Endothelial cell of umbilical vein (primary cell): Measurements from ENCODE around the gene WDHD1. TPM values are rescaled to one million over a fixed set of nuclear protein-coding genes. Genes with fewer than 3 reads are reported as not detected.
"Not testable (repeated sequence)": the region's sequence is repeated elsewhere in the genome, so short reads cannot be mapped to it uniquely, and the experiment has no call there.

Experiments used
- BruUV-seq: library from RNA; stranded (reverse); fragments of 400-500 nt; replicated peaks from 2 replicates; lab custom pipeline; 2021; lab: Mats Ljungman, UMichigan
- CTCF ChIA-PET: fragments of 300-600, 350-600 bp; sonication (Branson Sonifier 250); formaldehyde crosslinking; loops from one replicate; lab custom pipeline; 2021; ENCODE audit warnings: antibody characterized with exemption, inconsistent platforms; lab: Charles Lee
- POLR2A ChIA-PET: fragments of 300-600, 350-600 bp; sonication (Branson Sonifier 250); formaldehyde crosslinking; loops from one replicate; lab custom pipeline; 2021; ENCODE audit warnings: antibody characterized with exemption, inconsistent platforms; lab: Charles Lee
- DNase-seq: peaks from one replicate; pipeline ENCODE4 v3.0.0-alpha.2; 2011; ENCODE audit warnings: low read depth, low spot score
- FAIRE-seq: peaks from 2 replicates; lab custom pipeline; 2011; peaks lifted over from hg19 to GRCh38; lab: Jason Lieb, UNC
- H2AFZ ChIP-seq: 2 replicates; pipeline ENCODE4 v1.6.0; 2012; ENCODE audit warnings: low read depth, low read length, control low read depth, inconsistent platforms
- H3K27ac ChIP-seq: 2 replicates; pipeline ENCODE4 v1.5.1; 2011; ENCODE audit warnings: low read depth, mild to moderate bottlenecking, control low read depth, low read length, moderate library complexity; ENCODE audit not compliant: insufficient read depth
- H3K27me3 ChIP-seq, 2 experiments: 2 replicates each; pipeline versions ENCODE4 v1.6.0 to v1.6.1; 2011; ENCODE audit warnings: low read length in 2 of 2, mixed read lengths in 1 of 2; ENCODE audit not compliant: control insufficient read depth in 2 of 2, insufficient read depth in 2 of 2
- H3K36me3 ChIP-seq, 2 experiments: 2 replicates in 1 of 2; 3 replicates in 1 of 2; pipeline ENCODE4 v1.5.1; 2011; ENCODE audit warnings: low read length in 2 of 2, mild to moderate bottlenecking in 1 of 2, moderate library complexity in 1 of 2; ENCODE audit not compliant: control insufficient read depth in 2 of 2, insufficient read depth in 2 of 2; ENCODE audit errors: extremely low read depth in 1 of 2
- H3K4me1 ChIP-seq: 3 replicates; pipeline ENCODE4 v1.5.1; 2011; ENCODE audit warnings: mild to moderate bottlenecking, low read length; ENCODE audit not compliant: control insufficient read depth, insufficient read depth; ENCODE audit errors: extremely low read depth
- H3K4me2 ChIP-seq: 2 replicates; pipeline ENCODE4 v1.6.1; 2011; ENCODE audit warnings: low read length, control low read depth, mixed read lengths; ENCODE audit not compliant: insufficient read depth
- H3K4me3 ChIP-seq, 3 experiments: fragments of 200-600 bp in 1 of 3; sonication (generic), shearing (Covaris generic) in 1 of 3; replicated peaks in 1 of 3; 2 replicates each; pipeline ENCODE4 v1.5.1; 2011 to 2016; ENCODE audit warnings: control low read depth in 3 of 3, low read length in 3 of 3, mild to moderate bottlenecking in 2 of 3, inconsistent platforms in 1 of 3, low read depth in 1 of 3, moderate library complexity in 1 of 3; ENCODE audit not compliant: insufficient read depth in 1 of 3
- H3K79me2 ChIP-seq: 2 replicates; pipeline ENCODE4 v1.6.0; 2012; ENCODE audit warnings: low read length, inconsistent platforms; ENCODE audit not compliant: control insufficient read depth, insufficient read depth
- H3K9ac ChIP-seq: replicated peaks from 2 replicates; pipeline ENCODE3; 2011; ENCODE audit warnings: low read length, control low read depth; ENCODE audit not compliant: insufficient read depth; ENCODE audit errors: extremely low read depth
- H3K9me1 ChIP-seq: replicated peaks from 3 replicates; pipeline ENCODE4 v1.6.0; 2011; ENCODE audit warnings: mild to moderate bottlenecking, low read length; ENCODE audit not compliant: control insufficient read depth, insufficient read depth; ENCODE audit errors: extremely low read depth
- H3K9me3 ChIP-seq: replicated peaks from 2 replicates; pipeline ENCODE4 v1.5.1; 2012; ENCODE audit warnings: low read length, inconsistent platforms; ENCODE audit not compliant: control insufficient read depth, insufficient read depth
- H4K20me1 ChIP-seq: replicated peaks from 2 replicates; pipeline ENCODE3; 2011; ENCODE audit warnings: mild to moderate bottlenecking, low read length; ENCODE audit not compliant: control insufficient read depth, insufficient read depth; ENCODE audit errors: extremely low read depth
- JUN ChIP-seq: IDR thresholded peaks from 2 replicates; pipeline ENCODE4 v1.6.1; 2011; ENCODE audit warnings: borderline replicate concordance, low read depth; ENCODE audit not compliant: insufficient read length, insufficient read depth
- MYC ChIP-seq: IDR thresholded peaks from one replicate; pipeline ENCODE4 v1.6.1; 2011; ENCODE audit warnings: mild to moderate bottlenecking, low read depth, low read length
- dilution Hi-C: fragments of 300-500 bp; cut with MboI; formaldehyde crosslinking; loops from one replicate; pipeline ENCODE4 v1.15.0; 2019; ENCODE audit warnings: low sequenced_read_pairs; ENCODE audit not compliant: extremely low pct_ligation_motif_present
- intact Hi-C: fragments of 100-400 bp; cut with micrococcal nuclease; formaldehyde crosslinking; loops from one replicate; pipeline ENCODE4 v1.10.0; 2022
- polyA plus RNA-seq, 4 experiments: library from polyadenylated mRNA; depleted of rRNA in 3 of 4; stranded (reverse) in 3 of 4; unstranded in 1 of 4; fragments of >200 nt; gene quantifications; 2 replicates each; pipeline versions ENCODE4 v1.2.1 to v1.2.3, GENCODE V29; 2011 to 2012; ENCODE audit warnings: missing spikeins in 1 of 4
- total RNA-seq: library from RNA; stranded (reverse); gene quantifications from 2 replicates; pipeline ENCODE4 v1.2.3, GENCODE V29; 2021

Gene WDHD1
- total and polyA plus RNA-seq, 2 donors (not counting 3 experiments of a cell fraction or from before 2014, with no cell fraction given): 3.1 to 22.5 TPM

GRCh38 chr14:54909817-54910558 lies 116.9 kb downstream of the WDHD1 start:
- Histone ChIP-seq H3K9me3 (no peaks in the 10 kb centered on the region), H3K79me2 (no peaks in the 10 kb centered on the region), H3K36me3 (no peaks in the 10 kb centered on the region), H3K4me2 (no peak overlapping the region), H3K4me1 (no peaks in the 10 kb centered on the region), H3K27me3 (no peaks in the 10 kb centered on the region), H3K9ac (no peak overlapping the region), H4K20me1 (no peaks in the 10 kb centered on the region), H2AFZ (no peak overlapping the region), H3K27ac (no peak overlapping the region), H3K4me3 (no peak overlapping the region), H3K9me1 (no peaks in the 10 kb centered on the region)
- ChIA-PET CTCF (no interaction called here), POLR2A (no interaction called here)
- no peak for FAIRE-seq
- no peak for DNase-seq
- BruUV-seq: no TSS peak
- no peak for TF ChIP-seq JUN
- TF ChIP-seq MYC: no peak
- dilution Hi-C loops (no loop called here), intact Hi-C loops (no loop called here)

GRCh38 chr14:54908973-54909372 lies 117.9 kb downstream of the WDHD1 start:
- not testable (repeated sequence) for FAIRE-seq, BruUV-seq

More at GRCh38 chr14:54908973-54909372, 117.9 kb downstream of the WDHD1 start:
- intact Hi-C loops, H4K20me1 ChIP-seq, H3K9ac ChIP-seq, H3K9me1 ChIP-seq, H2AFZ ChIP-seq, H3K4me3 ChIP-seq, DNase-seq, H3K4me1 ChIP-seq, H3K27me3 ChIP-seq, dilution Hi-C loops, H3K9me3 ChIP-seq, H3K79me2 ChIP-seq, H3K4me2 ChIP-seq, H3K27ac ChIP-seq, H3K36me3 ChIP-seq, POLR2A ChIA-PET, CTCF ChIA-PET: not testable (repeated sequence)
